CD4-positive, alpha-beta T cell (primary cell): ENCODE results near the gene BTRC. TPM values are rescaled to one million over a fixed set of nuclear protein-coding genes. Genes with fewer than 3 reads are reported as not detected.

Source experiments
- ATAC-seq: fragments of 200-7000 bp; cut with Tn5 transposase; one replicate; pipeline ENCODE4 v1.10.0; 2022; ENCODE audit warnings: mild to moderate bottlenecking; ENCODE audit not compliant: poor library complexity
- CTCF ChIA-PET: fragments of 350-600 bp; sonication (Branson Sonifier 250); formaldehyde crosslinking; loops from one replicate; lab custom pipeline; 2021; ENCODE audit warnings: antibody characterized with exemption, inconsistent platforms; lab: Charles Lee
- POLR2A ChIA-PET: fragments of 350-600 bp; sonication (Branson Sonifier 250); formaldehyde crosslinking; loops from one replicate; lab custom pipeline; 2021; ENCODE audit warnings: antibody characterized with exemption, inconsistent platforms; lab: Charles Lee
- DNase-seq, 14 experiments: peaks; one replicate each; pipeline ENCODE4 v3.0.0-alpha.2; 2013 to 2020; ENCODE audit warnings: mixed read lengths in 2 of 14
- H3K27ac ChIP-seq, 2 donors: one replicate each; pipeline versions ENCODE4 v1.5.1 to v1.7.0; 2013; ENCODE audit warnings: low read length in 2 of 2, low read depth in 1 of 2, mild to moderate bottlenecking in 1 of 2
- H3K27me3 ChIP-seq, 2 experiments: 1 replicate in 1 of 2; 2 replicates in 1 of 2; pipeline versions ENCODE4 v1.6.1 to v1.7.0; 2013; ENCODE audit warnings: low read length in 2 of 2, control low read depth in 1 of 2, mild to moderate bottlenecking in 1 of 2, moderate library complexity in 1 of 2; ENCODE audit not compliant: insufficient read depth in 2 of 2, control insufficient read depth in 1 of 2
- H3K36me3 ChIP-seq: one replicate; pipeline ENCODE4 v1.6.1; 2013; ENCODE audit warnings: low read length, control low read depth; ENCODE audit not compliant: insufficient read depth
- H3K4me1 ChIP-seq: one replicate; pipeline ENCODE4 v1.6.1; 2013; ENCODE audit warnings: low read length, control low read depth; ENCODE audit not compliant: insufficient read depth
- H3K4me3 ChIP-seq: one replicate; pipeline ENCODE4 v1.5.1; 2013; ENCODE audit warnings: mild to moderate bottlenecking, low read length, moderate library complexity
- H3K9me3 ChIP-seq, 2 experiments: 1 replicate in 1 of 2; 2 replicates in 1 of 2; pipeline versions ENCODE4 v1.6.1 to v1.7.0; 2013; ENCODE audit warnings: low read length in 2 of 2, mild to moderate bottlenecking in 2 of 2, control low read depth in 1 of 2, moderate library complexity in 1 of 2; ENCODE audit not compliant: control insufficient read depth in 1 of 2, insufficient read depth in 1 of 2
- H3K27ac Mint-ChIP-seq: one replicate; pipeline ENCODE4 v1.8.0; 2020; ENCODE audit warnings: mixed read lengths
- H3K27me3 Mint-ChIP-seq: one replicate; pipeline ENCODE4 v1.8.0; 2021; ENCODE audit warnings: mixed read lengths
- H3K36me3 Mint-ChIP-seq: one replicate; pipeline ENCODE4 v1.8.0; 2021; ENCODE audit warnings: low read depth, mixed read lengths
- H3K4me1 Mint-ChIP-seq: one replicate; pipeline ENCODE4 v1.8.0; 2021; ENCODE audit warnings: low read depth, mixed read lengths
- H3K4me3 Mint-ChIP-seq: one replicate; pipeline ENCODE4 v1.8.0; 2020; ENCODE audit warnings: mild to moderate bottlenecking, mixed read lengths
- H3K9me3 Mint-ChIP-seq: one replicate; pipeline ENCODE4 v1.8.0; 2020; ENCODE audit warnings: mixed read lengths
- CTCF ChIP-seq: fragments of 200-600 bp; IDR thresholded peaks from one replicate; pipeline ENCODE4 v1.8.0; 2022; ENCODE audit warnings: antibody characterized with exemption, mild to moderate bottlenecking
- intact Hi-C, 2 experiments: fragments of 100-400 bp; cut with DNase I in 1 of 2; cut with micrococcal nuclease in 1 of 2; formaldehyde crosslinking; loops; one replicate each; pipeline versions ENCODE4 v1.15.1 to v1.9.0; 2023 to 2025; cut with DNase I, micrococcal nuclease
- total RNA-seq, 174 experiments: library from RNA in 2 of 174; stranded (reverse) in 2 of 174; gene quantifications; one replicate each; pipeline ENCODE4 v1.2.3 and lab custom pipeline; 2021 to 2026

BTRC gene
- total RNA-seq, 2 experiments from 2014 or later, result 13.1 to 13.2 TPM

DNA sequence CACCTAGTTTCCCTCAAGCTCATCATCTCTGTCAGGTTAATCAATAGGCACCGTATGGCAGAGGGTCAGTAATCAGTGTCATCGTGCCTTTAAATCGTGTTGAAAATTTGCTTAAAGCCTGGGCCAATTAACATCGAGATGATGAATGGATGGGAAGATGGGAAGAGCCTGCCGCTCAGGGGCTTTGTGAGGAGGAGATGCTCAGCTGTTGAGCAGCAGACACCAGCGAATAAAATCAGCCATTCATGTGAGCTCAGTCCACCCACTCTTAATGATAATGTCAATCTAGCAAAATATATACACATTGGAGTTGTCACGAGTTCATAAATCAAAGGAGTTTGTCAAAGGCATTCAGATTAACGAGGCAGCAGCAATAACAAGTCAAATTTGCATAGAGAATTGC lies 97.7 kb downstream of the BTRC start:
- CTCF ChIA-PET, result no interaction called here

DNA sequence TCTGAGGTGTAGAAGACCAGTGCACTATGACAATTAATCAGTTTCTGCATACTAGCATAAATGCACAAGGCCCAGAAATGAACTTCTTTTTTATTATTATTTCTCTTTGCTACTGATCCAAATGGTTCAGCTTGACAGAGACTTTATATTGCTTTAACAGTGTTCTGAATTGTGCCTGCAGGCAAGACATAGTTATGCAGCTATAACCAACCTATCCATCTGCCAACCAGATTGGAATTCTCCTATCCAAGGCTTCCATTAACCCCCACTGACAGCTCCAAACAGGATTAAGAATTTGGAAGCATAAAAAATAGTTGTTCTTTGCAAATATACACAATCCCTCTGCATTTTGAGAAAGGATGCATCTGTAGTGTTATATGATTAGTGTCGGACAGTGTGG lies 98.2 kb downstream of the BTRC start:
- Mint-ChIP-seq H3K27ac (no peak overlapping the region), H3K4me1 (peaks cover 33% of the 10 kb centered on the region), H3K27me3 (no peaks in the 10 kb centered on the region), H3K9me3 (no peaks in the 10 kb centered on the region), H3K4me3 (no peak overlapping the region), H3K36me3 (no peaks in the 10 kb centered on the region)
- ChIA-PET CTCF (interaction anchor here (3.3 kb wide), 1 partner anchor 14 kb away, joined by 14 read pairs; no protein-coding TSS in a partner anchor), POLR2A (no interaction called here)
- H3K4me3 ChIP-seq, result no peak overlapping the region
- H3K4me1 ChIP-seq, result peaks cover 10% of the 10 kb centered on the region
- H3K36me3 ChIP-seq, result no peaks in the 10 kb centered on the region
- ATAC-seq (no peak), DNase-seq (no peak)
- no peaks in the 10 kb centered on the region for H3K27me3 ChIP-seq
- H3K9me3 ChIP-seq, result no peaks in the 10 kb centered on the region
- no peak overlapping the region for H3K27ac ChIP-seq
- intact Hi-C loops, result loop anchor here in 1 of 2 experiments (1.0 to 10.0 kb wide), 2 partner anchors 17 to 57 kb away; no protein-coding TSS in a partner anchor
- TF ChIP-seq CTCF, result no peak

More for the DNA sequence above, 97.7 kb downstream of the BTRC start:
- intact Hi-C loops, result loop anchor here in 1 of 2 experiments (1.0 to 10.0 kb wide), 2 partner anchors 16 to 57 kb away; no protein-coding TSS in a partner anchor
- Mint-ChIP-seq H3K9me3 (no peaks in the 10 kb centered on the region), H3K27ac (no peak overlapping the region), H3K4me1 (peaks cover 31% of the 10 kb centered on the region), H3K4me3 (no peak overlapping the region), H3K27me3 (no peaks in the 10 kb centered on the region), H3K36me3 (no peaks in the 10 kb centered on the region)
- Histone ChIP-seq H3K4me3 (no peak overlapping the region), H3K27me3 (no peaks in the 10 kb centered on the region), H3K27ac (no peak overlapping the region), H3K4me1 (peaks cover 10% of the 10 kb centered on the region), H3K9me3 (no peaks in the 10 kb centered on the region), H3K36me3 (no peaks in the 10 kb centered on the region)
- DNase-seq, result no peak
- no peak for TF ChIP-seq CTCF
- no peak for ATAC-seq
- POLR2A ChIA-PET, result no interaction called here

DNA sequence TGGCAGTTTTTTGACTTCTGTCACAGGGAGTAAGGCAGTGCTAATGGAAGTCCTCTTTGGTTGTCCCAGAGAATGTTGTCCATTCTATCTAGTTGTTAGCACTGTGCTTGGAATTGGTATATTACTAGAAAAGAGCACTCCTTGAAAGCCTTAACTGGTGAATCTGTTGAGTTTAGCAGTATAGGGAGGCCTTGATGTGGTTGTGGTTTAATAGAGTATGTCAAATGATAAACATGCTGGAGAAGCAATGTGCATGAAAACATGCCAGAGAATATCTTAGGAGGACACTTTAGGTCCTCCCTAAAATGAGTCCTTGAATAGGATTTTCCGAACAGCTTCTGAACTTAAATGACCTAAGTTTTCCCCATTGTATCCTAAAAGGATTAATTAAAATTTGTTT lies 98.6 kb downstream of the BTRC start:
- no peaks in the 10 kb centered on the region for H3K36me3 Mint-ChIP-seq
- POLR2A ChIA-PET, result interaction anchor here (1.2 kb wide), 1 partner anchor 9 kb away, joined by 3 read pairs; no protein-coding TSS in a partner anchor
- CTCF ChIA-PET, result interaction anchor here (1.2 to 3.3 kb wide), 3 partner anchors 12 to 239 kb away, joined by 3 to 14 read pairs (median 4); no protein-coding TSS in a partner anchor

More for the DNA sequence above, 98.6 kb downstream of the BTRC start:
- Histone ChIP-seq H3K4me1 (peaks cover 10% of the 10 kb centered on the region), H3K9me3 (no peaks in the 10 kb centered on the region), H3K27ac (no peak overlapping the region), H3K27me3 (no peaks in the 10 kb centered on the region), H3K4me3 (no peak overlapping the region), H3K36me3 (no peaks in the 10 kb centered on the region)
- Mint-ChIP-seq H3K27me3 (no peaks in the 10 kb centered on the region), H3K9me3 (no peaks in the 10 kb centered on the region), H3K27ac (no peak overlapping the region), H3K4me3 (no peak overlapping the region), H3K4me1 (peaks cover 34% of the 10 kb centered on the region)
- no peak for ATAC-seq
- no peak for DNase-seq
- intact Hi-C loops, result loop anchor here in 1 of 2 experiments (1.0 to 10.0 kb wide), 2 partner anchors 17 to 58 kb away; no protein-coding TSS in a partner anchor
- no peak for TF ChIP-seq CTCF
